Kidney epithelial cell (primary cell): ENCODE measurements around the gene MRPL51. TPM values are rescaled to one million over a fixed set of nuclear protein-coding genes. Genes with fewer than 3 reads are reported as not detected.

Source experiments
- DNase-seq: peaks from one replicate; pipeline ENCODE4 v3.0.0-alpha.2; 2010; ENCODE audit warnings: low read depth
- H3K27me3 ChIP-seq: 2 replicates; pipeline ENCODE4 v1.6.0; 2011; ENCODE audit warnings: low read length; ENCODE audit not compliant: control insufficient read depth, insufficient read depth
- H3K36me3 ChIP-seq: 2 replicates; pipeline ENCODE4 v1.5.1; 2011; ENCODE audit warnings: low read length; ENCODE audit not compliant: control insufficient read depth, insufficient read depth
- H3K4me3 ChIP-seq: 2 replicates; pipeline ENCODE4 v1.5.1; 2011; ENCODE audit warnings: low read depth, mild to moderate bottlenecking, control low read depth, low read length
- total RNA-seq: library from RNA; depleted of rRNA; stranded (reverse); fragments of >200 nt; gene quantifications from 2 replicates; pipeline ENCODE4 v1.2.3, GENCODE V29; 2015
- TF ChIP-seq, protein P1 (sequence below): IDR thresholded peaks from 2 replicates; pipeline ENCODE4 v1.5.1; 2011; ENCODE audit warnings: mild to moderate bottlenecking, moderate library complexity, low read length, control low read depth, inconsistent platforms; ENCODE audit not compliant: insufficient read depth, poor library complexity, severe bottlenecking

MRPL51 gene
- total RNA-seq, 1 donor from 2014 or later = 78.3 TPM

- H3K36me3 ChIP-seq = peaks cover 2% of the 10 kb centered on the region
- H3K4me3 ChIP-seq = no peak overlapping the region
- TF ChIP-seq, protein P1, sequence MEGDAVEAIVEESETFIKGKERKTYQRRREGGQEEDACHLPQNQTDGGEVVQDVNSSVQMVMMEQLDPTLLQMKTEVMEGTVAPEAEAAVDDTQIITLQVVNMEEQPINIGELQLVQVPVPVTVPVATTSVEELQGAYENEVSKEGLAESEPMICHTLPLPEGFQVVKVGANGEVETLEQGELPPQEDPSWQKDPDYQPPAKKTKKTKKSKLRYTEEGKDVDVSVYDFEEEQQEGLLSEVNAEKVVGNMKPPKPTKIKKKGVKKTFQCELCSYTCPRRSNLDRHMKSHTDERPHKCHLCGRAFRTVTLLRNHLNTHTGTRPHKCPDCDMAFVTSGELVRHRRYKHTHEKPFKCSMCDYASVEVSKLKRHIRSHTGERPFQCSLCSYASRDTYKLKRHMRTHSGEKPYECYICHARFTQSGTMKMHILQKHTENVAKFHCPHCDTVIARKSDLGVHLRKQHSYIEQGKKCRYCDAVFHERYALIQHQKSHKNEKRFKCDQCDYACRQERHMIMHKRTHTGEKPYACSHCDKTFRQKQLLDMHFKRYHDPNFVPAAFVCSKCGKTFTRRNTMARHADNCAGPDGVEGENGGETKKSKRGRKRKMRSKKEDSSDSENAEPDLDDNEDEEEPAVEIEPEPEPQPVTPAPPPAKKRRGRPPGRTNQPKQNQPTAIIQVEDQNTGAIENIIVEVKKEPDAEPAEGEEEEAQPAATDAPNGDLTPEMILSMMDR = no peak
- H3K27me3 ChIP-seq = no peaks in the 10 kb centered on the region
- DNase-seq = no peak
These were observed 28.5 kb downstream of the MRPL51 start for GRCh38 chr12:6464531-6464930.

- no peak for DNase-seq
- Histone ChIP-seq H3K36me3 (peaks cover 2% of the 10 kb centered on the region), H3K27me3 (no peaks in the 10 kb centered on the region), H3K4me3 (no peak overlapping the region)
- TF ChIP-seq, protein P1 = no peak
These were observed 29.2 kb downstream of the MRPL51 start for GRCh38 chr12:6463858-6464257.

DNA sequence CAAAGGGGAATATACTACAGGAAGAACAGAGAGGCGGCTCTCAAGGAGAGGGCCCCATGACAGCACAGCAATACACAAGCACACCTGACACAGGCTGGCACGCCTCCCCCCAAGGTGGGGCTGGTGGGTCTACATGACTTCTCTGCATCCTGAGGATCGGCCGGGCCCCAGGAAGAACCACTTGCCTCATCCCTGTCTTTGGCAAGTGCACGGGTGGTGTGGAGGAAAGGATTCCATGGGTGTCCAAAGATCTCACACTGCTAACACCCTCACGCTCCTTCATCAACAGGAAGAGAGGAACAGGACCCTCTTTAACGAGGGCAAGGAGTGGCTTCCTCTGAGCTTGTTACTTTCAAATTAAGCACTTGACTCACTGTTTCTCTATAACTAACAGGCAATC, 29.8 kb downstream of the MRPL51 start:
- peaks cover 2% of the 10 kb centered on the region for H3K36me3 ChIP-seq
- no peak overlapping the region for H3K4me3 ChIP-seq
- no peak for DNase-seq
- no peaks in the 10 kb centered on the region for H3K27me3 ChIP-seq
- TF ChIP-seq, protein P1 = no peak

- TF ChIP-seq, protein P1 = no peak
- Histone ChIP-seq H3K36me3 (peaks cover 2% of the 10 kb centered on the region), H3K4me3 (no peak overlapping the region), H3K27me3 (no peaks in the 10 kb centered on the region)
- no peak for DNase-seq
These were observed 30.6 kb downstream of the MRPL51 start for GRCh38 chr12:6462234-6462995.

DNA sequence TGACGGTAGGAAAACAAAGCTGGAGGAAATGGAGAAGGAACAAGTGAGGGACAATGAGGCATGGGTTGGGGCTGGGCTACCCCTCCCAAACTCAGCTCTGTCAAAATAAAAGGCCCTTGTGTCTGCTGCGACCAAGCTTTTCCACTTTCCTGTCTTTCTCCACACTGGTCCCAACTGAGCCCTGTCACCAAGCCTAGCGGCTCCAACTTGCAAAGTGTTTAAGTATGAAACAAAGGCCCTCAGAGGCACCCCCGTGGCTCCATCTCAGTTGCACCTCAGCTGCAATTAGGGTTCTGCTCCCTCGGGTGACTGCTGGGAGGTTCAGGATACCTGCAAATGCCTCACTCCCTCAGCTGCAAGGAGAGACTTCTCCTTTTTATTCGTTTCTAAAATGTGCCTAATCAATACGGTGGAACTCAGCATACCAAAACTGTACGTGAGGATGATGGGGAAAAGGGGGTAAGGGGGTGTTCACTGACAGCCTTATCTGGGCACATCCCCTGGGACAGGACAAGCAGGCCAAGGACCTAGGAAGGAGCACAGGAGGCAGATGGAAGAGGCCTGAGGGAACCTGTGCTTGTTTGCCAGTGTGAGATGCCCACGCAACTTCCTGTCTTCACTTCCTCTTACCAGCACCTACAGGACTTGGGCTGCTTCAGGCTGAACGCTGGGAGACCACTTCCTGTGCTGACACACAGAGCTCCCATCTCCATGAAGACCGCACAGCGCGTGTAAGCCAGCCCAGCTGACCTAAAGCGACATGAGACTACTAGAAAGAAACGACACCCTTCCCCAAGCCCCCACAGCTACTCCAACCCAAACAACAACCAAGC, 31.4 kb downstream of the MRPL51 start:
- H3K4me3 ChIP-seq = no peak overlapping the region
- DNase-seq = no peak
- H3K27me3 ChIP-seq = no peaks in the 10 kb centered on the region
- H3K36me3 ChIP-seq = peaks cover 2% of the 10 kb centered on the region
- TF ChIP-seq, protein P1 = no peak
